Body of pancreas (tissue), 4 donors: ENCODE data around the gene ARFGEF2.

ENCODE experiments used
- POLR2A ChIP-seq, 3 donors: fragments of 450-650 bp; IDR thresholded peaks; one replicate each; pipeline ENCODE4 v1.6.1; 2016; ENCODE audit warnings: antibody characterized with exemption in 3 of 3, mild to moderate bottlenecking in 2 of 3
- TF ChIP-seq, protein P1 (sequence below), 7 experiments: fragments of 450-650 bp in 4 of 7; fragments of 200-600 bp in 3 of 7; sonication (generic) in 3 of 7; IDR thresholded peaks; one replicate each; pipeline ENCODE4 v1.5.1; 2016 to 2019; ENCODE audit warnings: antibody characterized with exemption in 7 of 7

DNA sequence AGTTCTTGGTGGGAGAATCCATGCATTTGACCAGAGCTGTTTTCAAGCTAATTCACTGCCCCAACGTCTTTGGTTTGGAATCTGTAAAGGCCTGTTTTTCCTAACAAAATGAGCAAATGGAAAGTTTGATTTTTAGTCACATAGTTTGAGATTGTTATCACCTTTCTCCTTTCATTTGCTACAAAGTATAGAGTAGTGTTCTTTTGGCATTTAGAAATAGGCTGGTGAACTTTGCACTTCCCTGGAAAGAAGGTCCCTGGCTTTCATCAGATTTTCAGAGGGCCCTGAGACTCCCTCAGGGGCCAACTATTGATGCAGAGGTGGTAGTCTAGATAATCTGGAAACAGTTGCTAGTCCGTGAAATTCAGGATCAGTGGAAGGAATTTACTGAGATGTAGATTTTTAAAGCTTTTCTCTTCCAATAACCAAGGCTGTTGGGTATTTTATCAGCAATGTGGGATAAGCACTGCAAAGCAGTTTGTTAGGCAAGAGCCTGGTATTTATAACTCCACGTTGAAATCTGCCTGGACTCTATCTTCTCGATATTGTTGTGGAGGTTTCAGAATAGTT, 1.7 kb downstream of the ARFGEF2 start:
- TF ChIP-seq, protein P1, sequence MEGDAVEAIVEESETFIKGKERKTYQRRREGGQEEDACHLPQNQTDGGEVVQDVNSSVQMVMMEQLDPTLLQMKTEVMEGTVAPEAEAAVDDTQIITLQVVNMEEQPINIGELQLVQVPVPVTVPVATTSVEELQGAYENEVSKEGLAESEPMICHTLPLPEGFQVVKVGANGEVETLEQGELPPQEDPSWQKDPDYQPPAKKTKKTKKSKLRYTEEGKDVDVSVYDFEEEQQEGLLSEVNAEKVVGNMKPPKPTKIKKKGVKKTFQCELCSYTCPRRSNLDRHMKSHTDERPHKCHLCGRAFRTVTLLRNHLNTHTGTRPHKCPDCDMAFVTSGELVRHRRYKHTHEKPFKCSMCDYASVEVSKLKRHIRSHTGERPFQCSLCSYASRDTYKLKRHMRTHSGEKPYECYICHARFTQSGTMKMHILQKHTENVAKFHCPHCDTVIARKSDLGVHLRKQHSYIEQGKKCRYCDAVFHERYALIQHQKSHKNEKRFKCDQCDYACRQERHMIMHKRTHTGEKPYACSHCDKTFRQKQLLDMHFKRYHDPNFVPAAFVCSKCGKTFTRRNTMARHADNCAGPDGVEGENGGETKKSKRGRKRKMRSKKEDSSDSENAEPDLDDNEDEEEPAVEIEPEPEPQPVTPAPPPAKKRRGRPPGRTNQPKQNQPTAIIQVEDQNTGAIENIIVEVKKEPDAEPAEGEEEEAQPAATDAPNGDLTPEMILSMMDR (IDR thresholded peaks at IDR 0.05) = no peak
- TF ChIP-seq POLR2A (IDR thresholded peaks at IDR 0.05) = no peak
